NCI-H1930 (cell line): ENCODE data around the gene ZNF831.

ENCODE experiments used
- DNase-seq, 2 experiments: peaks; one replicate each; lab custom pipeline; 2025; lab: John Stamatoyannopoulos, UW

ZNF831 gene

DNA sequence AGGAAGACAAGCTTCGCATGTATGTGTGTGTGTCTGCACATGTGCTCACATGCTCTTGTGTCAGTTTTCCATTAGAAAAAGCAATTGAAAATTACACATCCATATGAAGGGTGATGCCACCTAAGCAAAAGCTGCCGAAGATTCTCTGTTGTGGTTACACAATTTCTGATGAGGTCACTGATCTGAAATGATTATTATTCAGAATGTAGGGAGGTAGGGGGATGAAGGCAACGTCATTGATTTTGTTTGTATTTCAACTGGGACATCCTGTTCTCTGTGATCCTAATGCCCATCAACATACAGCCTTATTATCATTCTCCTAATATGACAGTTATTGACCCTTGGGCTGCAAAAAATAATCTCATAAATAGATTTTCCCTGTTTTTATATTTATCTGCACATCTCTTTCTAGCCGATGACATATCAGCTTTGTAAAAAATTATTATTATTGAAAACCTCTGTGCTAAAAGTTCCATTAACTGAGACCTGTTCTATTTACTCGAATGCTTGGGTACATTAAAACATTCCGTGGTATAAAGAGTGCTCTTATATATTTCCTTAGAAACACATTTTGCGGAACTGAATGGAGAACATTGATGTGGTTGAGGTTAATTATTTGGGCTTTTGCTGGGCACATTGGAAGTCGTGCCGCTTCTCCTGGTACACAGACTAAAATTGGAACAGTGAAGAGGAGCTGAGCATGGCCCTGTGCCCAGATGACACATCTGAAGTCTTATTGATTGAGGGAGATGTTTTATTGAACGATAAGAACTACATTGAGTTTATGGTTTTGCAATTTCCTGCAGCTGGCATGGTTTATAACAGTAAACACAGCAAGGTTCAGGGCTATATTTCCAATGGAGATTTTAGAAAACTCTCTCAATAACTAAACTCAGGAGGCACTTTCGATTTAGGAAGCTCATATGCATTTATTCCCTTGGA is 51.3 kb downstream of the ZNF831 start:
- no peak for DNase-seq

- no peak for DNase-seq
These were observed 53.6 kb downstream of the ZNF831 start for GRCh38 chr20:59217173-59217572.

GRCh38 chr20:59217794-59218280 is 54.2 kb downstream of the ZNF831 start:
- DNase-seq: no peak

GRCh38 chr20:59219211-59219610 is 55.6 kb downstream of the ZNF831 start:
- no peak for DNase-seq

DNA sequence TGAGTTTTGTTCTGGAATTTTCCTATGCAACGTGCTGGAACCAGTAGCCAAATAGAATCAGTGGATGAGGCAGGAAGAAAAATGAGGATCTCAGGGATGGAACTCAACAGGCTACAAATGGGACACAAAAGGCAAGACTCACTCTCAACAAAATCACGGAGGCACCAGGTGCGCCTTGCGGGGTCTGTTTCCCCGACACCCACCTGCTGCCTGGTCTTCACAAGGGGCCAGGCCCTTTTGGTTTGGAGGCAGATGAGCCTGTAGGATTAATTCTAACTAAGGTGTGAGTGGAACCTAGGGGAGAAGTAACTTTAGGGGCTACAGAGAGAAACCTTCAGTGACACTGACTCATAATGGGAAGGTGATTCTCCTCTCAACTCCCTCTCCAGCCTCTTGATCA is 56.5 kb downstream of the ZNF831 start:
- no peak for DNase-seq

GRCh38 chr20:59221049-59221706 is 57.6 kb downstream of the ZNF831 start:
- no peak for DNase-seq

- no peak for DNase-seq
These were observed 58.2 kb downstream of the ZNF831 start for GRCh38 chr20:59221707-59222252.

DNA sequence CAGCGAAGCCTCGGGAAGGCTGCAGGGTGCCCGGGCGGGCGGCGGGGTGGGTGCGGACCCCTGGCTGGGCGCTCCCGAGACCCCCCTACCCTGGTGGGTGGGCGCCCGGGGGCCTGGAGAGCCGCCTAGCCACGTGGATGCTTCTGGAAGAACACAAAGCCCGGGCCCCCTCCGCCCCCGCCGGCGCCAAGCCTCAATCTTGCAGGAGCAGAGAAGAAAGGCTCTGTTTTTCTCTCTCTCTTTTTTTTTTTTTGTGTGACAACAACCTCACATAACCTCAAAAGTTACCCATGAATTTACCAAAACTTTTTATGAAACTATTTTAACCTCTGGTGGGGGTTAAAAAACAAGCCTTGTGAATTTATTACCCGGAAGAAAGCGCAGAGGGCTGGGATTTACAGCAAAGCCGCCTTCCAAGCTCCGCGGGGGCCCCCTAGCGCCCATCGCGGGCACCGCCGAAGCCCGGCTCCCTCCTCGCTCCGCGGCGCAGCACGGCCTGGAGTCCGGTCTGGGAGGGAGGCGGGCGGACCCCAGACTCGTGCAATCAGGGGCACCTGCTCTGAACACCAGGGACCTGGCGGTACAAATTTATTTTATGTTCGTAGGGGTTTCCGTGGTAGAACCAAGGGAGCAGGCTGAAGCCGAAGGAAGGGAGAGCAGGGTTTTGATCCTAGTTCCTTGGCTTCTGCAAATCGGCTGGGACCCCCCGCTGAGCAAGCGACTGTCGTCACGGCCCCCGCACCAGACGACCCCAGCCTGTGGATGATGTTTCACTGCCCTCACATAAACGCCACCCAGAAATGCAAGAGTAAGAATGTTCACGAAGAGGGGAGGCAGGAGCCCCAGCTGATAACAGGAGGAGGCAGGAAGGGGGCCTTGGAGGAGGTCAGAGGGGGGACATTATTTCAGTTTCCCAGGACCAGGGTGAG is 58.9 kb downstream of the ZNF831 start:
- peak; percentile 77 to 79 for DNase-seq

GRCh38 chr20:59223182-59223601 is 59.6 kb downstream of the ZNF831 start:
- peak in 1 of 2 experiments; percentile 28 for DNase-seq

GRCh38 chr20:59223750-59224149 is 60.1 kb downstream of the ZNF831 start:
- DNase-seq: no peak

GRCh38 chr20:59224236-59224635 is 60.6 kb downstream of the ZNF831 start:
- no peak for DNase-seq

- DNase-seq: no peak
These were observed 66.8 kb downstream of the ZNF831 start for GRCh38 chr20:59230385-59230784.

DNA sequence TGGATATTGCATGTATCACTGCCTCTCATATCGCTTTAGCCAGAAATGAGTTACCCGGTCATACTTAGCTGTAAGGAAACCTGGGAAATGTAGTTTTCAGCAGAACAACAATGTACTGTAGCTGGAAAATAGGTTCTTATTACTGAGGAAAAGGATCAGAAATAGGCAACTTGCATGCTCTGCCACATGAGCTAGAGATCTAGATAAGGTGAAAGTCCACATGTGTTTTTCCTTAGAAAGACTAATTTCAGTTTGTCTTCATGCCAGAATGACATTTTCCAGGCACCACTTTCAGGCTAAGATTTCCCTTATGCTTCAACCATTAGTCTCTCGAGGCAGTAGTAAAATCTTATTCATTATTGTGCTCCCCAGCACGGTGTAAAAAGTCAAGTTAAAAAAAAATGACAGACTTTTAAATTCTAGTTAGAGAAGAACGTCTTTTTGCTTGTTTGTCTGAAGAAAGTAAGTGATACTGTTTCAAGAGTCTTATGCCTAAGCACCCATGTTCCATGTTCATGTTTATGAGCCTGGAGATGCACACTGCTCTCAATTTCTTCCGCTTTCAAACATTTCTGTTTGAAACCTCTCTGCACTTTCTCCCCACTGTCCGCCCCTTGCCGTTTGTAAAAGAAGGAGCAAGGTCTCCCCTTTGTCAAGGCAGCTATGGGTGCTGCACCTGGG is 67.6 kb downstream of the ZNF831 start:
- DNase-seq: no peak

DNA sequence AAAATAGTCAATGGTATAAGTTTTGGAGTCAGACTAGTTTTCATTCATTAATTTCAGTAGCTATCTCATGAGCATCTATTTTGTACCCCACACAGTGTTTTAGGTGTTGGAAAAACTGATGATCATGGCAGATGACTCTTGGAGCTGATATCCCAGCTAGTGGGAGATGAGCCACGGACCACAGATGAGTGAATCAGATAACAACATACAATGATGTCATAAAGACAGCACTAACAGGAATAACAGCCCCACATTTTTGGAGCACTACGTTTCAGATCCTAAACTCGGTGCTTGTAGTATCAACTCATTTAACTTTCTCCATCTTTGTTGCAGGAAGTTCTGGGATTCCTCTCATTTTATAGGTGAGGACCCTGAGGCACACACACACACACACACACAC is 69.0 kb downstream of the ZNF831 start:
- DNase-seq: no peak

GRCh38 chr20:59235226-59235625 is 71.6 kb downstream of the ZNF831 start:
- DNase-seq: no peak

DNA sequence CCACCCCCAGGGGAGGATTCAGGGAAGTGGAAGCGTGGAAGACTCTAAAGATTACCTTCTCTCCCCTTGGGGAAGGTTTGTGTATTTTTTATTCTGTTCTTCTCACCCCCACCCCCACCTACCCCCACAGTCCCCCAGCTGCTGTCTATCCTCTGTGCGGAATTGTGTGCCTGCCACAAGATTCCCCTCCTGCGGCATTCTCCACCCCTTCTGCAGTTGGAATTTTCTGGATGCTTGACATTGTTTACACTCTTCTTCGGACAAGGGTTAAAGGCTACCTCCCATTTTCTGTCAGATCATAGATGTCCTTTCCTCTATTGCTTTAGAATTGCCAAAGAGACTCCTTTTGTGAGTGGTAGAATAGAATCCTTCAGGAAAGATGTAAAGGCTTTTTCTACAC is 76.4 kb downstream of the ZNF831 start:
- no peak for DNase-seq

DNA sequence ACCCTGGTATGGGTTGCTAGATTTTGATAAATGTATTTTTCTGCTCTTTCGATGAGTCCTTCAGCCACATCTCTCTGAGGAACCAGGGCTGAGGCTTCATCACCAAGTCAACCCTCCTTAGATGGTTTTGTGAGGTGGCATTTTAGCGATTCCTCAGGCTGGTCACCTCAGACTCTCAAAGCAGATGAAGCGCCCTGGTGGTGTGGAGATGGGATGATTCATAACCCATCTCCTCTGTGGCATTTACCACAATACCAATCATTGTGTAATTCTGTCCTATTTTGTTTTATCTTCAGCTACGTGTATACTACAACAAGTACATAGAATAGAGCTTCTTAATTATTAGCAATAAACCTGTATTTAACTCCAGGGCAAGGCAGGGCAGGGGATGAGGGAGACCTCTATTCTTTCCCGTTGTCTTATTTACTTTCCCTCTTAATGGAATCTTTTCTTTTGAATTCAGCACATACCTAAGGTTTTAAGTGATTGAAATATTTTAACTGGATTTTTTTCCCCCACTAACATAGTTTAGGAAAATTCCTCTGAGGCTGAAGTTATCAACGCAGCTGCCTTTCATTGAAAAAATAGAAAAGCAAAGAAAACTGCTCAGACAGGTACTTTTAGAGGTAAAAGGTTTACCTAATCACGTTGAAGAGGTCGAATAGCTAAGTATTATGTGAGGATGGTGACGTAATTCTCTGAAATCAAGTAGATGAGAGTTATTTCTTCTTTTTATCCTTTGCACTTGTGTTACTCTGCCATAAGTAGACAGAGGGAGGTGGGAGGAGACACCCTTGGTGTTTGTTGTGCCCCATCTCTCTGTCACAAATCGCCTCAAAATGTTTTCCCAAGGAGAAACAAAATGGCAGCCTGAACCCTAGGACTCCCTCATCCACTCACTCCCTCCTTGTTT is 79.3 kb downstream of the ZNF831 start:
- no peak for DNase-seq

DNA sequence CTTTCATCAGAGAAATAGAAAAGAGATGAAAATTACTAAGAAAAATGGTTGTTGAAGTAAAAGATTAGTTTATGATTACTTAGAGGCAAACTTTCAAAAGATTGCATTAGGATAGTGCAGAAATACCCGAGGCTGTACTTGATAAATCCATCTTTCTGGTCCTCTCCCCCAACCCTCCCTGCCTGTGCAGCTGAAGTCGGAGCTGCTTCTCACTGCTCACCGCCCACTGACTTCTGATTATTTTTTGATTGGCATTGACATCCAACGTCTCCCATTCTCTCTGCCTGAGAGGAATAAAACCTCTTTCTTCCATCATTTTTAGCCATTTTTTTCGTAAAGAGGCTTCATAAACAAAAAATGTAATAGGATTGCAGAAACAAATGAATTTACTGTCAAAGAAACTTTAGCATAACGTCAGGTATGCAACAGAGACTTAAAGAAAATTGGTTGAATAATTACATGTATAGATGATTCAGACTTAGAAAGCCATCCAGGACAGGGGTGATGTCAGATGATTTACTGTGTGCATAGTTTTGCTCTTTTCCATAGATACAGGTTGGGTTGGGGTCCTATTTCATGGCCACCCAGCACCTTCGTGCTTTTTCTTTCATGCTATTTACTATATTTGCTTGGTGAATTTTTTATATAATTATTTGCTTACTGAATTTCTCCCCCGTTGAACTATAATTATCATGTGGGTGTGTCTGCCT is 83.2 kb downstream of the ZNF831 start:
- DNase-seq: no peak
